Hepatocyte (in vitro differentiated cells): ENCODE measurements around the gene EEIG1. TPM values are rescaled to one million over a fixed set of nuclear protein-coding genes. Genes with fewer than 3 reads are reported as not detected.

Experiments used
- DNase-seq: peaks from one replicate; pipeline ENCODE4 v3.0.0-alpha.2; 2016; ENCODE audit warnings: low spot score
- H2AFZ ChIP-seq: fragments of 200-600 bp; sonication (generic); 2 replicates; pipeline ENCODE4 v1.6.0; 2016; ENCODE audit warnings: antibody characterized with exemption, mild to moderate bottlenecking
- H3K27ac ChIP-seq: fragments of 200-600 bp; sonication (generic); 2 replicates; pipeline ENCODE4 v1.5.1; 2016; ENCODE audit warnings: mild to moderate bottlenecking
- H3K27me3 ChIP-seq: fragments of 200-600 bp; sonication (generic); 2 replicates; pipeline ENCODE4 v1.6.1; 2016
- H3K36me3 ChIP-seq: fragments of 200-600 bp; sonication (generic); replicated peaks from 2 replicates; pipeline ENCODE4 v1.5.1; 2016; ENCODE audit warnings: low read depth; ENCODE audit not compliant: insufficient read depth
- H3K4me1 ChIP-seq: fragments of 200-600 bp; sonication (generic); 2 replicates; pipeline ENCODE4 v1.5.1; 2016; ENCODE audit warnings: mild to moderate bottlenecking, moderate library complexity; ENCODE audit not compliant: insufficient read depth
- H3K4me2 ChIP-seq: fragments of 200-600 bp; sonication (generic); 2 replicates; pipeline ENCODE4 v1.6.0; 2016
- H3K4me3 ChIP-seq: fragments of 200-600 bp; sonication (generic); 2 replicates; pipeline ENCODE4 v1.5.1; 2016; ENCODE audit warnings: mild to moderate bottlenecking
- H3K79me2 ChIP-seq: fragments of 200-600 bp; sonication (generic); 2 replicates; pipeline ENCODE4 v1.6.0; 2017; ENCODE audit warnings: mild to moderate bottlenecking
- H3K9me2 ChIP-seq: fragments of 200-600 bp; sonication (generic); replicated peaks from 2 replicates; pipeline ENCODE4 v1.6.0; 2017; ENCODE audit warnings: mild to moderate bottlenecking; ENCODE audit not compliant: insufficient read depth
- H3K9me3 ChIP-seq: fragments of 200-600 bp; sonication (generic); 2 replicates; pipeline ENCODE4 v1.5.1; 2016; ENCODE audit warnings: low read depth, mild to moderate bottlenecking
- H4K20me1 ChIP-seq: fragments of 200-600 bp; sonication (generic); 2 replicates; pipeline ENCODE4 v1.6.0; 2016; ENCODE audit warnings: mild to moderate bottlenecking; ENCODE audit not compliant: insufficient read depth, poor library complexity, severe bottlenecking
- EZH2 ChIP-seq: fragments of 200-600 bp; sonication (generic); IDR thresholded peaks from 2 replicates; pipeline ENCODE4 v1.6.1; 2016; ENCODE audit warnings: antibody characterized with exemption, mild to moderate bottlenecking, borderline replicate concordance
- EZH2phosphoT487 ChIP-seq: fragments of 200-600 bp; sonication (generic); IDR thresholded peaks from one replicate; pipeline ENCODE4 v1.6.1; 2018; ENCODE audit warnings: antibody characterized with exemption, mild to moderate bottlenecking, low read depth, moderate library complexity; ENCODE audit not compliant: unreplicated experiment, severe bottlenecking
- WGBS: methylation state at CpG from one replicate; pipeline ENCODE4 v1.1.6; 2016; ENCODE audit warnings: low lambda C conversion rate; ENCODE audit errors: missing lambda C conversion rate; 5-methylcytosine and 5-hydroxymethylcytosine counted together
- polyA plus RNA-seq: library from polyadenylated mRNA; unstranded; fragments of >200 nt; fragmentation: Nextera tagmentation; extraction: Ambion mirVana; gene quantifications from 2 replicates; pipeline ENCODE4 v1.2.1, GENCODE V29; 2016
- total RNA-seq: library from RNA; depleted of rRNA; stranded (reverse); fragments of >200 nt; gene quantifications from 2 replicates; pipeline ENCODE4 v1.2.3, GENCODE V29; 2014
- TF ChIP-seq, protein P1 (sequence below): fragments of 200-600 bp; sonication (generic); IDR thresholded peaks from 2 replicates; pipeline ENCODE4 v1.5.1; 2016; ENCODE audit warnings: antibody characterized with exemption, mild to moderate bottlenecking; ENCODE audit not compliant: poor library complexity

The EEIG1 gene
- total and polyA plus RNA-seq, 2 experiments from 2014 or later: 38.1 to 43.6 TPM

DNA sequence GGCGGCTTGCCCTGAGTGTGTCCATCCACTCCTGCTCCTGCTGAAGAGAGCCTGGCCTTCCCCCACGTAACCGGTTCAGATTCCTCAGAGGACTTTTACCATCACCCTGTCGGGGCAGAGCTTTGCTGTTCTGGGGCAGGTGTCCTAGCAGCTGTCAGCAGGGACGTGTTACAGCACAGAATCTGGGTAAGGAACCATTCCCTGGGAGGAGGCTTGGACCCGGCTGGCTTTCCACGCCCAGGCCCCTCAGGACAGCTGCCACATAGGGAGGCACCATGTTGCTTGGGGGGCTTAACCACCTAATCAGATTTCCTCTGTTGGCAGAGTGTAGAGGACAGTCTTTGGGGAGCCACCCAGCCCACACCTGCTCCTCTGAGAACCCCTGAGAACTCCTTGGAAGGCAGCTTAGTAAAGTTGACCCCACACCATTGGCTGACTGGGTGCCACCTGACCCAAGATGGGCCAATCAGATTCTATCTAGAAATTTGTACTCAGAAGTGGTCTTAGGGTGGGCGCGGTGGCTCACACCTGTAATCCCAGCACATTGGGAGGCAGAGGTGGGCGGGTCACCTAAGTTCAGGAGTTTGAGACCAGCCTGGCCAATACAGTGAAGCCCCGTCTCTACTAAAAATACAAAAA lies 23.3 kb upstream of the EEIG1 start:
- no peaks in the 10 kb centered on the region for H3K36me3 ChIP-seq
- no peaks in the 10 kb centered on the region for H3K9me2 ChIP-seq
- H4K20me1 ChIP-seq: no peaks in the 10 kb centered on the region
- no peaks in the 10 kb centered on the region for H3K27me3 ChIP-seq
- H3K4me2 ChIP-seq: no peak overlapping the region
- H3K9me3 ChIP-seq: no peaks in the 10 kb centered on the region
- no peak for TF ChIP-seq EZH2
- TF ChIP-seq EZH2phosphoT487: no peak
- TF ChIP-seq, protein P1, sequence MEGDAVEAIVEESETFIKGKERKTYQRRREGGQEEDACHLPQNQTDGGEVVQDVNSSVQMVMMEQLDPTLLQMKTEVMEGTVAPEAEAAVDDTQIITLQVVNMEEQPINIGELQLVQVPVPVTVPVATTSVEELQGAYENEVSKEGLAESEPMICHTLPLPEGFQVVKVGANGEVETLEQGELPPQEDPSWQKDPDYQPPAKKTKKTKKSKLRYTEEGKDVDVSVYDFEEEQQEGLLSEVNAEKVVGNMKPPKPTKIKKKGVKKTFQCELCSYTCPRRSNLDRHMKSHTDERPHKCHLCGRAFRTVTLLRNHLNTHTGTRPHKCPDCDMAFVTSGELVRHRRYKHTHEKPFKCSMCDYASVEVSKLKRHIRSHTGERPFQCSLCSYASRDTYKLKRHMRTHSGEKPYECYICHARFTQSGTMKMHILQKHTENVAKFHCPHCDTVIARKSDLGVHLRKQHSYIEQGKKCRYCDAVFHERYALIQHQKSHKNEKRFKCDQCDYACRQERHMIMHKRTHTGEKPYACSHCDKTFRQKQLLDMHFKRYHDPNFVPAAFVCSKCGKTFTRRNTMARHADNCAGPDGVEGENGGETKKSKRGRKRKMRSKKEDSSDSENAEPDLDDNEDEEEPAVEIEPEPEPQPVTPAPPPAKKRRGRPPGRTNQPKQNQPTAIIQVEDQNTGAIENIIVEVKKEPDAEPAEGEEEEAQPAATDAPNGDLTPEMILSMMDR: no peak
- no peaks in the 10 kb centered on the region for H3K79me2 ChIP-seq
- no peak overlapping the region for H3K4me3 ChIP-seq
- DNase-seq: no peak
- H3K4me1 ChIP-seq: peaks cover 11% of the 10 kb centered on the region
- H2AFZ ChIP-seq: no peak overlapping the region
- 82% methylated on average over 11 of the region's 11 CpGs for WGBS
- H3K27ac ChIP-seq: no peak overlapping the region

DNA sequence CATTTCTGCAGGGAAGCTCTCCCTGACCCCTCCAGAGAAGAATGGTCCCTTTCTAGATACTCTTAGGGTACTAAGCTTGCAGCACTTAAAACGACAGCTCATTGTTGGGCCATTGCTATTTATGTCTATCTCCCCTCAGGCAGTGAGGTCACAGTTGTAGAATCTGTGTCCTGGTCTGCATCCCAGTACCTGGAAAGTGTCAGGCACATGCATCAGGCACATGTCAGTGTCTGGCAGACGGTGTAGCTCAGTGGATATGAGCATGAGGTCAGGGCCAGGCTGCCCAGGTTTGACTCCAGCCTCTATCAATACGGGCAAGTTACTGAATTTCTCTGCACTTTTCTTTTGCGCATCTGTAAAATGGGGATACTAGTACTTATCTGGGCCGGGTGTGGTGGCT lies 22.2 kb upstream of the EEIG1 start:
- H3K36me3 ChIP-seq: no peaks in the 10 kb centered on the region
- DNase-seq: no peak
- peaks cover 11% of the 10 kb centered on the region for H3K4me1 ChIP-seq
- TF ChIP-seq EZH2phosphoT487 (no peak), EZH2 (no peak)
- TF ChIP-seq, protein P1: no peak
- no peaks in the 10 kb centered on the region for H3K27me3 ChIP-seq
- H3K79me2 ChIP-seq: no peaks in the 10 kb centered on the region
- no peaks in the 10 kb centered on the region for H4K20me1 ChIP-seq
- no peak overlapping the region for H3K4me3 ChIP-seq
- H3K27ac ChIP-seq: no peak overlapping the region
- no peaks in the 10 kb centered on the region for H3K9me3 ChIP-seq
- H3K4me2 ChIP-seq: no peak overlapping the region
- H2AFZ ChIP-seq: no peak overlapping the region
- H3K9me2 ChIP-seq: no peaks in the 10 kb centered on the region
- WGBS: 73% methylated on average over 5 of the region's 5 CpGs

DNA sequence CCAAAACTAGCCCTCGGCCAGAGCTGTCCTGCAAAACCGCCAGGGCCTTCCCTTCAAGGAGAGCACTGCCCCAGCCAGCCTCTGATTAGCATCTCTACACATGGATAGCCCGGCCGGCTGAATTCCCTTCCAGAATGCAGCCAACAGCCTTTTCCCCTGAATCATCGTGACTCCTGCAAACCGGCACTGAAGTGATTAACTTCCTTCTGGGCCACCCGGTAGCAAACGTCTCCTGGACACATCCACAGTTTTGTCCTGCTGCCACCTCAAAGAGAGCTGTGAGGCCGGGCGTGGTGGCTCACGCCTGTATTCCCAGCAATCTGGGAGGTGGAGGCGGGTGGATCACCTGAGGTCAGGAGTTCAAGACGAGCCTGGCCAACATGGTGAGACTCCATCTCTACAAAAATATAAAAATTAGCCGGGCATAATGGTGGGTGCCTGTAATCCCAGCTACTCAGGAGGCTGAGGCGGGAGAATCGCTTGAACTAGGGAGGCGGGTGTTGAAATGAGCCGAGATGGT lies 21.1 kb upstream of the EEIG1 start:
- 57% methylated on average over 18 of the region's 18 CpGs for WGBS
- no peak overlapping the region for H3K4me2 ChIP-seq
- DNase-seq: peak; percentile 56
- H4K20me1 ChIP-seq: no peaks in the 10 kb centered on the region
- no peaks in the 10 kb centered on the region for H3K36me3 ChIP-seq
- H3K9me2 ChIP-seq: no peaks in the 10 kb centered on the region
- peaks cover 11% of the 10 kb centered on the region for H3K4me1 ChIP-seq
- no peak overlapping the region for H3K4me3 ChIP-seq
- no peaks in the 10 kb centered on the region for H3K79me2 ChIP-seq
- TF ChIP-seq, protein P1: no peak
- TF ChIP-seq EZH2 (no peak), EZH2phosphoT487 (no peak)
- no peaks in the 10 kb centered on the region for H3K9me3 ChIP-seq
- H3K27me3 ChIP-seq: no peaks in the 10 kb centered on the region
- peak overlapping the region; percentile 40 for H3K27ac ChIP-seq
- no peak overlapping the region for H2AFZ ChIP-seq
